Measurements from ENCODE around the gene ZBTB17.

GRCh38 chr1:15985611-15986297 lies 9.9 kb upstream of the ZBTB17 start:
- TF ChIP-seq CREB1 (IDR thresholded peaks at IDR 0.05; ENCODE audit: low read depth) (no peak), RAD21 (IDR thresholded peaks at IDR 0.05; ENCODE audit: insufficient read depth, low read depth, low read length) (no peak), ATF3 (IDR thresholded peaks at IDR 0.05; ENCODE audit: borderline replicate concordance, extremely low read depth, low read depth, low read length) (no peak), EP300 (IDR thresholded peaks at IDR 0.05; ENCODE audit: borderline replicate concordance in 1 of 2, control insufficient read depth in 1 of 2, low read depth in 2 of 2, low read length in 2 of 2) (no peak), TCF12 (IDR thresholded peaks at IDR 0.05; ENCODE audit: low read depth, low read length) (no peak)
